ENCODE results near the gene KCNK10.

Gene KCNK10

DNA sequence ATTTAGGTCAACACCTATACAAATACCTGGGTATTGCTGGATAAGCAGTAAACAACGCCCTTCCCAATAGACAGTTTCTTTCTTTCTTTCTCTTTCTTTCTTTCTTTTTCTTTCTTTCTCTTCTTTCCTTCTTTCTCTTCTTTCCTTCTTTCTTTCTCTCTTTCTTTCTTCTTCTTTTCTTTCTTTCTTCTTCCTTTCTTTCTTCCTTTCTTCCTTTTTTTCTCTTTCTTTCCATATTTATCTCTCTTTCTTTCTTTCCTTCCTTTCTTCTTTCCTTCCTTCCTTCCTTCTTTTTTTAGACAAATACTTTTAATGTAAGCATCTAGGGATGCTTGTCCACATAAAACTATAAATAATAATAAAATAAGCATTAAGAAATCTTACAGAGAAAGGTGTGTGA is 123.2 kb downstream of the KCNK10 start:
- Histone ChIP-seq H3K4me2 (ENCODE audit: low read depth, low read length, poor library complexity, severe bottlenecking) (no peak overlapping the region), H3K79me2 (ENCODE audit: insufficient read depth, low read length) (no peaks in the 10 kb centered on the region), H2AFZ (ENCODE audit: low read length) (no peak overlapping the region), H4K20me1 (ENCODE audit: insufficient read depth, low read length, poor library complexity, severe bottlenecking) (no peaks in the 10 kb centered on the region), H3K9me2 (replicated peaks; ENCODE audit: low read depth, low read length) (no peaks in the 10 kb centered on the region), H3K9me3 (ENCODE audit: insufficient read depth, low read depth, low read length) (no peaks in the 10 kb centered on the region), H3F3A (ENCODE audit: low read depth) (no peaks in the 10 kb centered on the region), H3K36me3 (ENCODE audit: insufficient read depth, low read length) (no peaks in the 10 kb centered on the region), H3K4me3 (ENCODE audit: low read length, poor library complexity, severe bottlenecking) (no peak overlapping the region), H3K9ac (ENCODE audit: low read depth, low read length, poor library complexity, severe bottlenecking) (no peak overlapping the region), H3K27me3 (ENCODE audit: insufficient read depth, low read length, poor library complexity, severe bottlenecking) (no peaks in the 10 kb centered on the region), H3K4me1 (ENCODE audit: insufficient read depth, low read length, poor library complexity, severe bottlenecking) (no peaks in the 10 kb centered on the region)
- TF ChIP-seq EZH2phosphoT487 (IDR thresholded peaks at IDR 0.05; ENCODE audit: borderline replicate concordance), result no peak
- TF ChIP-seq, protein P1, sequence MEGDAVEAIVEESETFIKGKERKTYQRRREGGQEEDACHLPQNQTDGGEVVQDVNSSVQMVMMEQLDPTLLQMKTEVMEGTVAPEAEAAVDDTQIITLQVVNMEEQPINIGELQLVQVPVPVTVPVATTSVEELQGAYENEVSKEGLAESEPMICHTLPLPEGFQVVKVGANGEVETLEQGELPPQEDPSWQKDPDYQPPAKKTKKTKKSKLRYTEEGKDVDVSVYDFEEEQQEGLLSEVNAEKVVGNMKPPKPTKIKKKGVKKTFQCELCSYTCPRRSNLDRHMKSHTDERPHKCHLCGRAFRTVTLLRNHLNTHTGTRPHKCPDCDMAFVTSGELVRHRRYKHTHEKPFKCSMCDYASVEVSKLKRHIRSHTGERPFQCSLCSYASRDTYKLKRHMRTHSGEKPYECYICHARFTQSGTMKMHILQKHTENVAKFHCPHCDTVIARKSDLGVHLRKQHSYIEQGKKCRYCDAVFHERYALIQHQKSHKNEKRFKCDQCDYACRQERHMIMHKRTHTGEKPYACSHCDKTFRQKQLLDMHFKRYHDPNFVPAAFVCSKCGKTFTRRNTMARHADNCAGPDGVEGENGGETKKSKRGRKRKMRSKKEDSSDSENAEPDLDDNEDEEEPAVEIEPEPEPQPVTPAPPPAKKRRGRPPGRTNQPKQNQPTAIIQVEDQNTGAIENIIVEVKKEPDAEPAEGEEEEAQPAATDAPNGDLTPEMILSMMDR (conservative IDR thresholded peaks at IDR 0.05; ENCODE audit: low read length), result no peak

DNA sequence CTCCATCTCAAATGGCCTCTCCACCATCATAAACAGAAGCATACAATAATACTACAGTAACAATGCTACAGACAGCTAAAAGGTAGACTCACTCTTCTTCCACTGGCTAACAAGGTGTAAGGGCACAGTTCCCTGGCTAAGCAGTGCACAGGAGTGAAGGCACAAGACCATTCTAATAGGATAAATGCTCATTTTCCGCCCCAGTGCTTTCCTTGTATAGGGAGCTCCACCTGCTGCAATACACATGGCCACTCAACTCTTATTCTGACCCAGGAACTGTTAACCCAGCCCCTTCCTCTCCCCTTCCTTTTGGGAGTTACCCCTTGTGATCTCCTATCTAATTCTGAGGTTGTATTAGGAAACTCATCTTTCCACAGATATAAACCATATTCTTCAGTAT is 124.6 kb downstream of the KCNK10 start:
- H3K9me3 ChIP-seq (ENCODE audit: insufficient read depth, low read depth, low read length), result no peaks in the 10 kb centered on the region
- TF ChIP-seq, protein P1 (conservative IDR thresholded peaks at IDR 0.05; ENCODE audit: low read length), result no peak
- TF ChIP-seq EZH2phosphoT487 (IDR thresholded peaks at IDR 0.05; ENCODE audit: borderline replicate concordance), result no peak
- H3K4me2 ChIP-seq (ENCODE audit: low read depth, low read length, poor library complexity, severe bottlenecking), result no peak overlapping the region

DNA sequence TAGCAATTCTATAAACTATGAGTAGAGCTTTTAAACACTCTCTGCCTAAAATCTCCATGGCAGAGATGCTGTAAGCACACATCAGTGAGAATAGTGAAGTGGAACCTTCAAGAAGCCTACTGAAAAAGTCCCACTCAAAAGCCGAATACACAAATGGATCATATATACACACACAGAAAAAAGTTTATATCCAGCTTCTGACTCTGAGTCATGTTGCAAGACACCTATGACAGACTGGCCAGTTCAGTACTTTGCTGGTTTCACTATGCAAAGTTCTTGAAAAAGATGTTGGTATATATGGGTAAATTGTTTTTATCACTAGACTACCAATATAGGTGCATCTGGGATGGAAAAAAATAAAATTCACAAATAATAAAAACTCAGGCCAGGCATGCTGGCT is 126.1 kb downstream of the KCNK10 start:
- H2AFZ ChIP-seq (ENCODE audit: low read length), result no peak overlapping the region
- no peak overlapping the region for H3K4me2 ChIP-seq (ENCODE audit: low read depth, low read length, poor library complexity, severe bottlenecking)
- H3K9ac ChIP-seq (ENCODE audit: low read depth, low read length, poor library complexity, severe bottlenecking), result no peak overlapping the region
- no peaks in the 10 kb centered on the region for H4K20me1 ChIP-seq (ENCODE audit: insufficient read depth, low read length, poor library complexity, severe bottlenecking)
- TF ChIP-seq, protein P1 (conservative IDR thresholded peaks at IDR 0.05; ENCODE audit: low read length), result no peak
- TF ChIP-seq EZH2phosphoT487 (IDR thresholded peaks at IDR 0.05; ENCODE audit: borderline replicate concordance), result no peak
- H3K4me3 ChIP-seq (ENCODE audit: low read length, poor library complexity, severe bottlenecking), result no peak overlapping the region
- H3K27me3 ChIP-seq (ENCODE audit: insufficient read depth, low read length, poor library complexity, severe bottlenecking), result no peaks in the 10 kb centered on the region
- no peaks in the 10 kb centered on the region for H3F3A ChIP-seq (ENCODE audit: low read depth)
- H3K4me1 ChIP-seq (ENCODE audit: insufficient read depth, low read length, poor library complexity, severe bottlenecking), result no peaks in the 10 kb centered on the region
- H3K9me2 ChIP-seq (replicated peaks; ENCODE audit: low read depth, low read length), result no peaks in the 10 kb centered on the region
- no peaks in the 10 kb centered on the region for H3K36me3 ChIP-seq (ENCODE audit: insufficient read depth, low read length)
- H3K9me3 ChIP-seq (ENCODE audit: insufficient read depth, low read depth, low read length), result no peaks in the 10 kb centered on the region
- no peaks in the 10 kb centered on the region for H3K79me2 ChIP-seq (ENCODE audit: insufficient read depth, low read length)

More for the DNA sequence above, 124.6 kb downstream of the KCNK10 start:
- no peaks in the 10 kb centered on the region for H4K20me1 ChIP-seq (ENCODE audit: insufficient read depth, low read length, poor library complexity, severe bottlenecking)
- H3K36me3 ChIP-seq (ENCODE audit: insufficient read depth, low read length), result no peaks in the 10 kb centered on the region
- no peaks in the 10 kb centered on the region for H3F3A ChIP-seq (ENCODE audit: low read depth)
- no peaks in the 10 kb centered on the region for H3K4me1 ChIP-seq (ENCODE audit: insufficient read depth, low read length, poor library complexity, severe bottlenecking)
- no peak overlapping the region for H2AFZ ChIP-seq (ENCODE audit: low read length)
- H3K27me3 ChIP-seq (ENCODE audit: insufficient read depth, low read length, poor library complexity, severe bottlenecking), result no peaks in the 10 kb centered on the region
- H3K9me2 ChIP-seq (replicated peaks; ENCODE audit: low read depth, low read length), result no peaks in the 10 kb centered on the region
- no peak overlapping the region for H3K9ac ChIP-seq (ENCODE audit: low read depth, low read length, poor library complexity, severe bottlenecking)
- no peaks in the 10 kb centered on the region for H3K79me2 ChIP-seq (ENCODE audit: insufficient read depth, low read length)
- H3K4me3 ChIP-seq (ENCODE audit: low read length, poor library complexity, severe bottlenecking), result no peak overlapping the region
